Breast epithelium (tissue), 4 donors: ENCODE results near the gene UFD1. TPM values are rescaled to one million over a fixed set of nuclear protein-coding genes. Genes with fewer than 3 reads are reported as not detected.

ENCODE experiments used
- DNase-seq, 2 donors: peaks; one replicate each; pipeline ENCODE4 v3.0.0-alpha.2; 2019; ENCODE audit warnings: low spot score in 2 of 2
- H3K27ac ChIP-seq, 2 donors: fragments of 200-600 bp; sonication (generic) in 1 of 2; one replicate each; pipeline ENCODE4 v1.5.1; 2016 to 2019; ENCODE audit warnings: mild to moderate bottlenecking in 1 of 2
- H3K27me3 ChIP-seq, 2 donors: fragments of 200-600 bp; sonication (generic) in 1 of 2; one replicate each; pipeline versions ENCODE4 v1.5.1 to v1.6.0; 2017 to 2019; ENCODE audit warnings: control low read depth in 1 of 2, mild to moderate bottlenecking in 1 of 2
- H3K36me3 ChIP-seq: fragments of 200-600 bp; one replicate; pipeline ENCODE4 v1.5.1; 2019
- H3K4me1 ChIP-seq, 2 donors: fragments of 200-600 bp; sonication (generic); one replicate each; pipeline ENCODE4 v1.5.1; 2016 to 2019; ENCODE audit warnings: control low read depth in 1 of 2
- H3K4me3 ChIP-seq, 3 donors: fragments of 200-600 bp; sonication (generic); 1 replicate in 2 of 3; 2 replicates in 1 of 3; pipeline ENCODE4 v1.5.1; 2016 to 2019; ENCODE audit warnings: mild to moderate bottlenecking in 3 of 3, moderate library complexity in 2 of 3
- H3K9me3 ChIP-seq, 2 donors: fragments of 200-600 bp; sonication (generic) in 1 of 2; one replicate each; pipeline ENCODE4 v1.5.1; 2016 to 2019; ENCODE audit warnings: control low read depth in 1 of 2
- CTCF ChIP-seq, 3 donors: fragments of 450-650 bp; IDR thresholded peaks; one replicate each; pipeline ENCODE4 v1.5.1; 2016 to 2017; ENCODE audit warnings: antibody characterized with exemption in 3 of 3, mild to moderate bottlenecking in 3 of 3, moderate library complexity in 3 of 3
- POLR2A ChIP-seq: fragments of 450-650 bp; IDR thresholded peaks from one replicate; pipeline ENCODE4 v1.6.1; 2016; ENCODE audit warnings: antibody characterized with exemption, mild to moderate bottlenecking, moderate library complexity
- POLR2AphosphoS5 ChIP-seq, 3 donors: sonication (generic); formaldehyde crosslinking; IDR thresholded peaks; one replicate each; pipeline ENCODE4 v1.6.1; 2017; ENCODE audit warnings: antibody characterized with exemption in 3 of 3
- intact Hi-C: fragments of 100-400 bp; cut with DNase I; formaldehyde crosslinking; loops from one replicate; pipeline ENCODE4 v1.15.1; 2023; ENCODE audit warnings: low total_unique reads
- total RNA-seq, 3 donors: library from RNA; depleted of rRNA; stranded (reverse); fragments of >200 nt; gene quantifications; one replicate each; pipeline ENCODE4 v1.1.0, GENCODE V29; 2016

UFD1 gene
- total RNA-seq, 3 donors from 2014 or later = 30.8 to 51.0 (median 31.8) TPM

- no peak overlapping the region for H3K27ac ChIP-seq
- no peak overlapping the region for H3K4me3 ChIP-seq
- TF ChIP-seq POLR2A = no peak
- TF ChIP-seq POLR2AphosphoS5 (IDR thresholded peaks at IDR 0.05) = no peak
- TF ChIP-seq CTCF (IDR thresholded peaks at IDR 0.05) = no peak
- peaks cover 0 to 4% of the 10 kb centered on the region in 2 donors for H3K9me3 ChIP-seq
- intact Hi-C loops = no loop called here
- H3K36me3 ChIP-seq = no peaks in the 10 kb centered on the region
- no peaks in the 10 kb centered on the region for H3K27me3 ChIP-seq
- no peaks in the 10 kb centered on the region for H3K4me1 ChIP-seq
- no peak for DNase-seq
These were observed 31.9 kb upstream of the UFD1 start for GRCh38 chr22:19510919-19511341.

GRCh38 chr22:19509923-19510322, 30.9 kb upstream of the UFD1 start:
- no peaks in the 10 kb centered on the region for H3K36me3 ChIP-seq
- no peak for DNase-seq
- intact Hi-C loops = no loop called here
- H3K4me3 ChIP-seq = no peak overlapping the region
- H3K27me3 ChIP-seq = no peaks in the 10 kb centered on the region
- no peaks in the 10 kb centered on the region for H3K4me1 ChIP-seq
- peaks cover 0 to 4% of the 10 kb centered on the region in 2 donors for H3K9me3 ChIP-seq
- TF ChIP-seq CTCF (IDR thresholded peaks at IDR 0.05) (no peak), POLR2A (no peak)
- H3K27ac ChIP-seq = no peak overlapping the region

GRCh38 chr22:19509191-19509590, 30.2 kb upstream of the UFD1 start:
- intact Hi-C loops = no loop called here
- Histone ChIP-seq H3K4me1 (no peaks in the 10 kb centered on the region), H3K4me3 (no peak overlapping the region), H3K27me3 (no peaks in the 10 kb centered on the region), H3K36me3 (no peaks in the 10 kb centered on the region), H3K27ac (no peak overlapping the region), H3K9me3 (peaks cover 0 to 4% of the 10 kb centered on the region in 2 donors)
- DNase-seq = no peak
- TF ChIP-seq CTCF (IDR thresholded peaks at IDR 0.05) = no peak
- TF ChIP-seq POLR2AphosphoS5 (IDR thresholded peaks at IDR 0.05) = no peak
- TF ChIP-seq POLR2A = no peak

- no peaks in the 10 kb centered on the region for H3K36me3 ChIP-seq
- H3K9me3 ChIP-seq = no peaks in the 10 kb centered on the region
- intact Hi-C loops = no loop called here
- DNase-seq = no peak
- no peaks in the 10 kb centered on the region for H3K4me1 ChIP-seq
- no peaks in the 10 kb centered on the region for H3K27me3 ChIP-seq
- no peak overlapping the region for H3K4me3 ChIP-seq
- H3K27ac ChIP-seq = no peak overlapping the region
- TF ChIP-seq POLR2A (no peak), POLR2AphosphoS5 (IDR thresholded peaks at IDR 0.05) (no peak), CTCF (IDR thresholded peaks at IDR 0.05) (no peak)
These were observed 29.2 kb upstream of the UFD1 start for GRCh38 chr22:19508024-19508776.

GRCh38 chr22:19507534-19507861, 28.5 kb upstream of the UFD1 start:
- no peak for DNase-seq
- Histone ChIP-seq H3K4me3 (no peak overlapping the region), H3K9me3 (no peaks in the 10 kb centered on the region), H3K27ac (no peak overlapping the region), H3K4me1 (no peaks in the 10 kb centered on the region), H3K27me3 (no peaks in the 10 kb centered on the region), H3K36me3 (no peaks in the 10 kb centered on the region)
- TF ChIP-seq CTCF (IDR thresholded peaks at IDR 0.05) = no peak
- intact Hi-C loops = no loop called here
